ENCODE measurements around the gene SGO2.
"Not testable (repeated sequence)": the region's sequence is repeated elsewhere in the genome, so short reads cannot be mapped to it uniquely, and the experiment has no call there.

SGO2 gene

DNA sequence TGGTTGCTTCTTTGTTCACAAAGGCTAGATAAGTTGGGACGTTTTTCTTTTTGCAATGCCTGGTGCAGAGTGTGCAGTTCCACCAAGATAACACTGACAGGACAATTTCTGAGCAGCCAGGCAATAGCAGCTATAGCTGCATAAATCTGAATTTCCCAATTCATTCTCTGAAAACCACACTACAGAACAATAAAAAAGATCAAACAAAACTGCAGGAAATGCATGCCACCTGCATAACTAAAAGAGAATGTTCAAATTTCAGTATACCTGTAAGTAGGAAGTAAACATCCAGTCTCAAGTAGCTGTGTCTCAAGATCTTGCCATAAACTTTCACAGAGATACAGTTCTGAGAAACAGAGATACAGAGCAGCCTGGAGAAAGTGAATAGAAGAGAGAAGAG lies 10.9 kb upstream of the SGO2 start:
- DNase-seq (ENCODE audit: low spot score): no peak

DNA sequence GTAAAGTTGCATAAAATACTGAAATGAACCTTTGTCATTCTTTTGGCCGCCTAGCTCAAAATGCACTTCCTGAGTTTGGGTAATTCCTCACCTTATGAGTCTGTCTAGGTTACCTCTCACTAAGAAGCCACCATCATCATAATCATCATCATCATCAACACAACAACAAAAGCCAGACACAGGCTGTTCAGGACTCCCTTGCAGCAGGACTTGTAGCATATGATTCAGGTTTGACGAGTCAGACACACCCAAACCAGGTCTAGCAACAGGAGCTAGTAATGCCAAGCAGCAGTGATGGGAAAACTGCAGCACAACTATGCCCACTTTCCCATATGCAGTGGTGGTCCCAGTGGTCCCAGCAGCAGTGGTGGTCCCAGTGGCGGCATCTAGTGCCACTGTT lies 2.8 kb upstream of the SGO2 start:
- DNase-seq (ENCODE audit: low spot score): no peak

DNA sequence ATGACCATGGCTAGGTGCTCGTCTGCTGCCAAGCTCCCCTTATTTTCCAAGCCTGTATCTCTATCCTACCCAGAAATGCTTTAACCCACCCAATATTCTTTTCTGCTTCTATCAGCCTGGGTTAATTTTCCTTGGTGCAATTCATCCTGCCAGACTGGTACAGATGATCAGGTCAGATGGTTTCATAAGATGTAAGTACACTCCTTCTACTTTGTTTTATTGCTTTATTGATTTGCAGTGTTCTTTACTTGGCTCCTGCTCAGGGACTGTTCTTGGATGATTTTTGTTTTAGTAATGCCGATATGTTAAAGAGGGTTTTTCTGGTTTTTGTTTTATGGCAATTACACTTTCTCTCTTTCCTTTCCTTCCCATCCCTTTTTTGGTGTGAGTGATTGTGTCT lies 2.4 kb upstream of the SGO2 start:
- no peak for DNase-seq (ENCODE audit: low spot score)

DNA sequence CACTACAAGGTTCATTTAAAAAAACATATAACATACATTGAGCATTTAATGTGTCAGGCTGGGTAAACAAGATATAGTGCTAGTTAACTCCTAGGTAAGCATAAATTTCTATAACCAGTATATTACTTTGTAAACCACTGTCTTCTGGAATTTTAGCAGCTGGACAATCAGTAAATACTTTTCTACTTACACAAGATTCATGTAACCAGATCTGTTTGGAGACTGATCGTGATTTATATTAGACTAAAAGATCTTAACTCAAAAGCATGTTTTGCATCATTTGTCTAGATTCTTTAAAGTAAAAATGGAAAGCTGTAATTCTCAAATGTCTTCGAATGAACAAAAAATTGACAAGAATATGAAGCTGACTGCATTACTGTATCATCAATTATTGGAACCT lies 941 bp upstream of the SGO2 start:
- no peak for DNase-seq (ENCODE audit: low spot score)

DNA sequence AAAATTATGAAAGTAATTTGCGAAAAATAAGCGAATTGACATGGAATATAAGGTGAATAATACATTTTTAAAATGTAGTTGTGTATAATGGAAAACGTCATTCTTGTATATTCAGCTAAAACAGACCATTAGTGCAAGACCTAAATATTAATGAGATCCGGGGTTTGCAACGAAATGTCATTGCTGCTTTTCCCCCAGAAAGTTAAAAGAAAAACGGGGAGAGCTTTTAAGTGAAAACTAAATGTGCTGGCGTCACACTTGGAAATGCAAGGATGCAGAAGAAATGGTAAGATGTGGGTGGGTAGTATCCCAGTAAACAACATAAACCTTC lies 491 bp upstream of the SGO2 start:
- DNase-seq (ENCODE audit: low spot score): no peak

DNA sequence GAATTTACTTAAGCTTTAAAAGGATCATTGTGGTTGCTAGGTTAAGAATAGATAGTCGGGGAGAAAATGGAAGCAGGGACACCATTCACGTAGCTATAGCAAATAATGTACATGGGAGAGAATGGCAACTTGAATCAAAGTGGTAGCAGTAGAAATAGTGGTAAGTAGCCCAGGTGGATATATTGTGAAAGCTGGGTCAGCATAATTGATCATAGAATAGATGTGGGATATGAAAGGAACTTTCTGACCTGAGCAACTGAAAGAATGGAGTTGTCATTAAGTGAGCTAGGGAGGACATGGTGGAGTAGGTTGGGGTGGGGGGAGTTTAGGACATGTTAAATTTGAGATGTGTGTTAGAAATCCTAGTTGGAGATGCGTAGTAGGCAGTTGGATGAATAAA lies 2.2 kb downstream of the SGO2 start:
- DNase-seq (ENCODE audit: low spot score): no peak

DNA sequence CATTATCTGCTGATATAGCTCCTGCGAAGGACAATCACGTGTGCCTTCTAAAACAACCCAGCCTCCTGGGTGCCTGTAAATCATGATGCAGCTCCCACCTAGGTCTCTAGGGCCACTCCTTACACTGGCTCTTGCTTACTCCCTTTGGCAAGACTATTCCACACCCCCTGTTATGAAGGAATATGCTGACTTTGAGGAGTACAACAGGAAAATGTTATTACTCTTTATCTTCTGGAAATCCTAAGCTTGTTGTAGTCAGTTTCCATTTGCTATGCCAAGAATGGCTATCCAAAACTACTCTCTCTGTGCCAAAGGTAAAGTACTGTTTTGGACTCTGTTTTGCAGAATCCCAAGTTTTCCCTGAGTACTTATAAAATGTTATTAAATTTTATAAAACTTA lies 7.7 kb downstream of the SGO2 start:
- no peak for DNase-seq (ENCODE audit: low spot score)

DNA sequence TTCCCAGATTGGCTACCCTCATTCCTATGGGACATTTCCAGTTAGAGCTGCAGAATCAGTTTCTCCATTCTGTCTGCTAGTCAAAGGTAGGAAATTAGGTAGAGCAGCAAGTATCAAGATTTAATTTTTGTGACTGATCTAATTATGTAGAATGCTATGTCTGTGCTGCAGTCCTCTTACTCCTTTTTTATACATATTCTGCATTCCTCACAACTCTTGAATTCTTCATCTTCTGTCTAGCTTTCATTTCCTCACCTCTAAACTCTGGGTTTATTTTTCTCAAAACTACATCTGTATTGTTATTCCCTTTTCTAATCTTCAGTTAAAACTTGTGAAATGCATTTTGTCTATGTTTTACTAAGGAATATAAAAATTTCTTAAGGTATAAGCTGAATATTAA lies 8.6 kb downstream of the SGO2 start:
- DNase-seq (ENCODE audit: low spot score): no peak

DNA sequence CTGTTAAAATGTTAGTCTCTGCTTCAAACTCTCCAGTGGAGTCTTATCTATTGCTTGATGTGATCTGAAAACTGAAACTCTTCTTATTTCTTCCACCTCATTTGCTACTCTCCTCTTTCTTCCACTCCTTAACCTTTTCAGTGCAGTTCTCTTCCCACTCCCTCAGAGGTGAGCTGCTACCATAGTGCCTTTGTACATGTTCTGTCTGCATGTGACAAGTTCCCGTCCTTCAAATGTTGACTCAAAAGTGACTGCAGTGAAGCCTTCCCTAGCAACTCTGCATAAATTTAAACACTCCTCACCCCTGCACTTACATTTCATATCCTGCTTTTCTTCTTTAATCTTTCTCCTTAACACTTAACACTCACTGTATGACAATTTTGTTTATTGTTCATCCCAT lies 12.1 kb downstream of the SGO2 start:
- DNase-seq (ENCODE audit: low spot score): no peak

DNA sequence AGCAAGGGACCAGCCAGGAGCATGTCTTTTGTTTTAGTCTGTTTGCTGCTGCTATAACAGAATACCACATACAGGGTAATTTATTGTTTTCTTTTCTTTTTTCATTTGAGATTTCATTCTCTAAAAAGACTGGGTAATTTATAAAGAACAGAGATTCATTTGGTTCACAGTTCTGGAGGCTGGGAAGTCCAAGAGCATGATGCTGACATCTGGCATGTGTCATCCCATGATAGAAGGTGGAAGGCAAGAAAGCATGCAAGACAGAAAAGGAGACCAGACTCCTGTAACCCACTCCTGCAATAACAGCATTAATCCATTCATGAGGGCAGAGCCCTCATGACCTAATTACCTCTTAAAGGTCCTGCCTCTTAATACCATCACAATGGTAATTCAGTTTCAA lies 14.8 kb downstream of the SGO2 start:
- no peak for DNase-seq (ENCODE audit: low spot score)

DNA sequence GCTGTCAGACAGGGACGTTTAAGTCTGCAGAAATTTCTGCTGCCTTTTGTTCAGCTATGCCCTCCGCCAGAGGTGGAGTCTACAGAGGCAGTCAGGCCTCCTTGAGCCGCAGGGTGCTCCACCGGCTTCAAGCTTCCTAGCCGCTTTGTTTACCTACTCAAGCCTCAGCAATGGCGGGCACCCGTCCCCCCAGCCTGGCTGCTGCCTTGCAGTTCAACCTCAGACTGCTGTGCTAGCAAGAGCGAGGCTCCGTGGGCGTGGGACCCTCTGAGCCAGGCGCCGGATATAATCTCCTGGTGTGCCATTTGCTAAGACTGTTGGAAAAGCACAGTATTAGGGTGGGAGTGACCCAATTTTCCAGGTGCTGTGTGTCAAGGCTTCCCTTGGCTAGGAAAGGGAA lies 40.6 kb downstream of the SGO2 start:
- DNase-seq (ENCODE audit: low spot score): not testable (repeated sequence)

DNA sequence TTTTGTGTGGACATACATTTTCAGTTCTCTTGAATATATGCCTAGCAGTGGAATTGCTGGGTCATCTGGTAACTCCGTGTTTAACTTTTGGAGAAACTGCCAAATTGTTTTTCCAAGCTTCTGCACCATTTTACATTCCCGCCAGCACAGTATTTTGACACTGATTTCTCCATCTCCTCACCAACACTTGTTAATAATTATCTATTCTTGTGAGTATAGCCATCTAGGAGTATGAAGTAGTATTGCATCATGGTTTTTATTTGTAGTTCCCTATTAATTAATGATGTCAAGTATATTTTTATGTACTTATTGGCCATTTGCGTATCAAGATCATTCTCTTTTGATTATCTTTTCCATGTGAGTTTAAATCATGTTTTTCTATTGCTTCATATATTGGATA lies 41.9 kb downstream of the SGO2 start:
- no peak for DNase-seq (ENCODE audit: low spot score)

DNA sequence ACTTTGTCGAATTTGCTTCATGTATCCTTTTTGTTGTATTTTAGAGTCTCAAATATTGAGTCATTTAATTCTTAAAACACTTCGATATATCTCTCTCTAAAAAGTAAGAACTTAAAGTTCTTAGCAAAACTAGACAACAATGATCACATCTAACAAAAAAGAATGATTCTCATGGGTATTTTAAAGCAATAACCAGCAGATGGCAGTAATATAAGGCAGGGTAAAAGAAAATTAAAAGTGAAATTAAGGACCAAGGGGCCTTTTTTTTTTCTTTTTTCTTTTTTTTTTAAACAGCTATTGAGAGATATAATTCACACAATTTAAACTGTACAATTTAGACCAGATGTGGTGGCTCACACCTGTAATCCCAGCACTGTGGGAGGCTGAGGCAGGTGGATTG lies 50.0 kb downstream of the SGO2 start:
- peak; percentile 45 for DNase-seq (ENCODE audit: low spot score)

DNA sequence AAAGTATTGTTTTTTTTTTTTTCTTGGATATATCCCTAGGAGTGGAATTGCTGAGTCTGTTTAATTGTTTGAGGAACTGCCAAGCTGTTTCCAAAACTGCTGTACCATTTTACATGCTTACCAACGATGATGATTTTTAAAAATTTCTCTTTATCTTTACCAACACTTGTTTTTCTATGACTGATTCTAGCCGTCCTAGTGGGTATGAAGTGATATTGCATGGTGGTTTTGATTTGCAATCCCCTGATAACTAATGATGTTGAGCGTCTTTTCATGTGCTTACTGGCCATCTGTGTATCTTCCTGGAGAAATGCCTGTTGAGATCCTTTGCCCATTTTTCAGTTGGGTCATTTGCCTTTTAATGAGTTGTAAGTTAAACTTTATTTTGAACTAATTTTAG lies 51.0 kb downstream of the SGO2 start:
- DNase-seq (ENCODE audit: low spot score): no peak

DNA sequence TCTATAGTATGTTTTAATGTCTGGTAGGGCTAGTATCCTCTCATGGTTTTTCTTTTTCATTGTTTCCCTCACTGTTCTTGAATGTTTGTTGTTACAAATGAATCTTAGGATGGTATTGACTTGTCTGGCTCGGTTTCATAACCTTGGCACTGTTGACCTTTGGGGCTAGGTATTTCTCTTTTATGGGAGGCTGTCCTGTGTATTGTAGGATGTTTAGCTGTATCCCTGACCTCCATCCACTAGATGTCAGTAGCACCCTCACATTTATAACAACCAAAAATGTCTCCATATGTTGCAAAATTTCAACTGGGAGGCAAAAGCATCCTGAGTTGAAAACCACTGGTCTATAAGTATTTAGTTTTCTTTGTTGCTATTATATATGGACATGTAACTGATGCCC lies 52.8 kb downstream of the SGO2 start:
- DNase-seq (ENCODE audit: low spot score): peak; percentile 4

DNA sequence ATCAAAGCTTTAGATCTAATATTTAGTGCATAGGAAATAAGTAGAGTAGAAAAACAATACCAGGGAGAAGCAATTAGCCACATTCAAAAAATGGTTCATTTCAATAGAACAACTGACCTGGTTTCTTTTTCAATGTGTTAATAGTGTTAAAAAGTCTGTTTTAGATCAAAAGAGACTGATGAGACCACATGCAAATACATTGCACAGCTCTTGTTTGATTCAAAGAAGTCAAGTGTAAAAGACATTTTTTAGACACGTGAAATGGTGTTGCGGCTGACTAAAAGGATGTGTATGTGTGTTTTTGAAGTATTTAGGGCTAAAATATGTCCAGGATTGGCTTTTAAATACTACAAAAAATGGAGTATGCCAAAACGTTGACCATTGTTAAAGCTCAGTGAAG lies 58.6 kb downstream of the SGO2 start:
- no peak for DNase-seq (ENCODE audit: low spot score)

DNA sequence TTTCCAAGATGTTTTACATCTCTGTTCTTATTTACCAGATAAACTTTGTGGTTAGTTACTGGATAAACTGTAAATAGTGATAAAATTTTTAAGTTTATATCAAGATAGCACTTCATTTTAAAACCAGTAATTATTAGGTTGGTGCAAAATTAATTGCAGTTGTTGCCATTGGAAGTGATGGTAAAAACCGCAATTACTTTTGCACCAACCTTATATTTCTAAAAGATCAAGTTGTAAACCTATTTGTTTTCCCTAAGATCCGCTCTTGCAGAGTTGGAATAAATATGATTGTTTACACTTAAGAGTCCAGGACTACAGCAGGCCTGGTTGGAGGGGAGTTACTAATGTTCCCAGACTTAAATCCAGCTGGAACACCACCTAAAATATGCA lies 59.3 kb downstream of the SGO2 start:
- DNase-seq (ENCODE audit: low spot score): no peak

DNA sequence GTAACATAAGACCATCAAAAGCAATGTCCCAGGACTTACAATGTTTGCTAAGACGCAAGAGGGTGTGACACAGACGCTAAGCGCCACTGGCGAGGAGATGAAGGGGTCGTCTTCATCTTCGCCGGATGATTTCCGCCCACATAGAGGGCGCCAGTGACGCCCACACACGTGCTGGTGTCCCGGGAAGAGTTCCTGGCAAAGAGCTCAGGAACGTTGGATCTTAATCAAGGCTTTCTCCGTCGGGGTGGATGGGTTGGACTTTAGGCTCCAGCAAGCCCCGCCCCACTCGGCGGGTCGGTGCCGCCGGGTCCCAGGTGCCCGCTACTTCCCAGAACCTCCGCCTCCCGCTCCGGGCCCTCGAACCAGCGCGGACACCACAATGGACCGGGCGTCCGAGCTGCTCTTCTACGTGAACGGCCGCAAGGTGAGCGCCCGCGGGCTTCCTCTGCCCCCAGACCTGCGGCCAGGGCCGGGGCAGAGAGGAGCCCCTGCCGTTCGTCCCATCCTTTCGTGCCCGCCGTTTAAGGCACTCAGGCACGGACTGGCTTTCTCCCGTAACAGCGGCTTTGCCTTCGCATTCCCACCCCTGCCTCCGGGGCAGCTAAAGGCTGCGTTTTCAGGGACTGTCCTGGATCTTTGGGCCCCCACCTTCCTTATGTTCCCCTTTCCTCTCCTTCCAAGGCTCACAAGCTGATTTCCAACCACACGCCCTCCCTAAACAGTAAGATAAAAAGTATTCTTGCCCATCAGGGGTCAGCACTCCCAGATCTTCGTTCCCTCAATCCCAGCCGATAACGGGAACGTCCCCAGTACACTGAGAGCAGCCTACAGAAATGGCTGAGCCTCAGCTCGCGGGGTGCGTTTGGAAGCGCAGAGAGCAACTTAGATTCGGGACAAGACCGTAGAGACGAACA lies 60.0 kb downstream of the SGO2 start, which contains the start of gene AOX1:
TSS of gene AOX1 (plus strand) at position 285 of the 914 bp plus-strand sequence. CDS start at position 380, 95 bp downstream.
- DNase-seq (ENCODE audit: low spot score): no peak

DNA sequence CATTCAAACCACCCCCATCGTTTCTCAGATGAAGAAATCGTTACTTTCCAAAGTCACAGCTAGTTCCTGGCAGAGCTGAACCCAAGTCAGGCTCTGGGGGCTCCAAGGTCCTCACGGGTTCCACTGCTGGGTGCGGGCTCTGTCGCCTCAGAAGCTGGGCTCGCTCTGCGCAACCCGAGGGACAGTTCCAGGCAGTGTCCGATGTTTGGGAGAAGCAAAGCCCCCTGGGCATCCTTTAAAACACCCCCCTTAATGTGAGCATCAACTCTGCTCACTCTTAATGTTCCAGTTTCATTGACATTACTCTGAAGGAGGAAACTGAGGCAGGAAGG lies 60.6 kb downstream of the SGO2 start:
- DNase-seq (ENCODE audit: low spot score): no peak

DNA sequence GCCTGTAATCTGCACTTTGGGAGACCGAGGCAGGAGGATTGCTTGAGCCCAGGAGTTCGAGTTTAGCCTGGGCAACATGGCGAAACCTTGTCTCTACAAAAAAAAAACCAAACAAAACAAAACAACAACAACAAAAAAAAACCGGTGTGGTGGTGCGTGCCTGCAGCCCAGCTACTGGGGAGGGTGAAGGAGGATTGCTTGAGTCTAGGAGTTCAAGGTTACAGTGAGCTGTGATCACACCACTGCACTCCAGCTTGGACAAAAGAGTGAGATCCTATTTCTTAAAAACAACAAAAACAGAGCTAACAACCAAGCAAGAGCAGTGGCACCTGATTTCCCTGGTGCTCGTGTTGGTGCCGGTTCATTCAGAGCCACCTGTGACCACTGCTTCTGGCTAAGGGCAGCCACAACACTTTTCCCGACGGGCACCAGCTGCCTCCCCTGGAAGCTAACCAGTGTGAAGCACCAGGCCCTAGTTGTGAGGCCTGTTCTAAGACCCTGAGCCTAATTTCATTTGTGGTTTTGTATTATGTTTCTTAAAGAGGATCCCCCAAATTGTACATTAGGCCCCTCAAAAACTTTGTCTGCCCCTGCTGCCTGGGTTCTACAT lies 61.1 kb downstream of the SGO2 start:
- no peak for DNase-seq (ENCODE audit: low spot score)

DNA sequence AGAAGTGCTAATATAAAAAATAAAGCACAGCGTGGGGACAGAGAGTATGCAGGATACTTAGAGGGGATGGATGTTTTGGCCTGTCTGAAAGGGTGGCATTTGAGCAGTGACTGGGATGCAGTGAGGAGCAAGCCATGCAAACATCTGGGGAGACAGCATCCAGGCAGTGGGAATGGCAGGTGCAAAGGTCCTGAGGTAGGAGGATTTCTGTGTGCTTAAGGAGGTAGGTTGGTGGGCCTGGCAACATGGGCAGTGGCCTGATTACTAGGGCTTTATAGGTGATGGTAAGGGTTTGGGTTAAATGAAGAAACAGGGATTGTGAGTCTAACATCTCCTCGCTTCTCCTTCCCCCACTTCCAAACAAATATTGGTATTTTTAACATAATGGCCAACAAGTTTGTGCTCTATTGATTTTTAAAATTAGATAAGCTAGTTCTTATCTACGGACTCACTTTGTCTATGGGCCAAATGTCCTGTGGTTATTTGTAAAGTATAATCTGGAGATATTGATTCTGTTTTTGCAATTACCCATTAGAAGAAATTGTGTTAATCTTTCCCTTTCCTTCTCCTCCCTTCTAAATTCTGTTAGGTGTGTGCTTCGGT lies 62.2 kb downstream of the SGO2 start:
- no peak for DNase-seq (ENCODE audit: low spot score)

DNA sequence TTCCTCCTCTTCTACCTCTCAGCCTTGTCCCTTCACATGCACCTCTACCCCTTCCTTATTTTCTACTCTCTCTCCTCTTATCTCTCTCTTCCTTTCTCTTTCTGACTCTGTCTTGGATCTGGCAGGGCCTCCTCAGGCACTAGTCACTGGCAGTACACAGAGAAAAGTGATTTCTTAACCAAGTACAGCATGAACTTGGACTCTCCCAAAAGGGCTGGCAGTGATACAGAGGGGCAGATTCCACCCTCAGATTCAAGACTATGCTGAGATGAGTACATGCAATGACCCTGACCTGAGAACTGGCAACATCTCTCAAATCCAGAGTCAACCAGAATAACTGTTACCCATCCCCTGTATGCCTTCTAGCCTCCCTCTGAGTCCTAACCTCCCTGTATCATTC lies 64.1 kb downstream of the SGO2 start:
- DNase-seq (ENCODE audit: low spot score): no peak

DNA sequence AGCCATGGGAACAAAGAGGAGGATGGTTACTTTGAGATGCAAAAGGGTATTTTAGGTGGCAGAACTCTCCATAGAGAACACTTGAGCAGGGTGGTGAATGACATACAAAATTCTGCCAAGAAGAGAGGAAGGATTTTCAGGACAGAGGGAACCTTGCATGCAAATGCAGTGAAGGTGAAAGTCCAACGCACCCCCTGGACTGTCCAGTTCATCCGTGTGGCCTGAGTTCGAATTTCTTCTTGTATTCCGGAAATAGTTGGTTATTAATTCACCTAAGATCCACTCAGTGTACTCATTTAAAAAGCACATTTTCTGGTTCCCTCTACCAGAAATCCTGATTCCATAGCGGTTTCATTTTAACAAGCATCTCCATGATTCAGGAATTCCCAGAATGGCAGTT lies 65.3 kb downstream of the SGO2 start:
- DNase-seq (ENCODE audit: low spot score): no peak

All from COLO829 (cell line).